GM13976 (cell line): ENCODE measurements around the gene SLC6A12.

Experiments used
- DNase-seq: peaks from one replicate; pipeline ENCODE4 v3.0.0; 2012; ENCODE audit warnings: low spot score
- CTCF ChIP-seq: IDR thresholded peaks from 2 replicates; pipeline ENCODE4 v1.5.1; 2012; ENCODE audit warnings: borderline replicate concordance, mild to moderate bottlenecking; ENCODE audit not compliant: insufficient read depth; ENCODE audit errors: extremely low read depth, missing control alignments, control extremely low read depth
- in situ Hi-C: fragments of 300-500 bp; cut with MboI; formaldehyde crosslinking; loops from one replicate; pipeline ENCODE4 v1.12.0; 2022; ENCODE audit warnings: low sequenced_read_pairs, mixed read lengths, inconsistent platforms; ENCODE audit not compliant: unreplicated experiment

The SLC6A12 gene

GRCh38 chr12:230925-231671, 17.1 kb upstream of the SLC6A12 start:
- no peak for TF ChIP-seq CTCF
- DNase-seq = no peak
- in situ Hi-C loops = no loop called here

DNA sequence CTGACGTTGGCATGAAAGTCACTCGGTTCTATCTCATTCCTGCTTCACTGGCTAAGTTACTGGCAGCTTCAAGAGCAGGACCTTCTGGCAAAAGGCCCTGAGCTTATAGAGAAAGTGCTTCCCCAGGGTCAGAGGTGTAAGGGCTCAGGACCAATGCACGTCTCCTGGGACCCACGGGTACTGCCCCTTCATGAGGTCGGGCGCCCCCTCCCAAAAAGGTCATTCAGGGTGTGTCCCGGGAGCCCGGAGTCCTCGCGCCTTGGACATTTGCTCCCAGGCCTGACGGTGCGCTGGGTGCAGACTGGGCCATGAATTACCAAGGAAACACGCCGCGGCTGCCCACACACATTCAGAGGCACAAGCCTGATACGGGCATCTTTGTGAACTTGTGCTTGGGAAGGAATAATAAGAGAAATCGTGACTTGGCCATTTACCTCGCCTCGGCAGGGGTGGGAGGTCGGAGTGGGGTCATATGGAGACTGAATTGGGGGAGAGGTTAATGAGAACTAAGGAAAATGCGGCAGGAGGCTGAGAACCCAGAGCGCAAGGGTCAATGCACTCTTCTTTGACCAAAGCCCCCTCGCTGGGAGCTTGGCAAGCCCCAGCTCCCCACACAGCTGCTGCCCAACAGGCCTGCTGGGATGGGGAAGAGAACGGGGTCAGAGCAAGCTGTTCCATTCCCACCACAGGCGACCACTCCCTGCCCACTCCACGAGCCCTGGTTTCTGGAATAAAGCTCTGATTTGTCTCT, 15.7 kb upstream of the SLC6A12 start:
- no peak for TF ChIP-seq CTCF
- DNase-seq = no peak
- in situ Hi-C loops = no loop called here

- no peak for TF ChIP-seq CTCF
- in situ Hi-C loops = no loop called here
- DNase-seq = no peak
Measured at GRCh38 chr12:228846-229200, 14.9 kb upstream of the SLC6A12 start.

GRCh38 chr12:227923-228845, 14.2 kb upstream of the SLC6A12 start:
- in situ Hi-C loops = no loop called here
- TF ChIP-seq CTCF = no peak
- no peak for DNase-seq

GRCh38 chr12:227286-227915, 13.4 kb upstream of the SLC6A12 start:
- DNase-seq = no peak
- in situ Hi-C loops = no loop called here
- no peak for TF ChIP-seq CTCF

- in situ Hi-C loops = no loop called here
- no peak for DNase-seq
- no peak for TF ChIP-seq CTCF
Measured at GRCh38 chr12:226401-226800, 12.4 kb upstream of the SLC6A12 start.
